GM11168 (cell line): Measurements from ENCODE around the gene PIBF1.
"Not testable (repeated sequence)": the region's sequence is repeated elsewhere in the genome, so short reads cannot be mapped to it uniquely, and the experiment has no call there.

Source experiments
- in situ Hi-C: fragments of 300-500 bp; cut with MboI; formaldehyde crosslinking; loops from one replicate; pipeline ENCODE4 v1.12.0; 2022; ENCODE audit warnings: low sequenced_read_pairs; ENCODE audit not compliant: unreplicated experiment

Gene PIBF1, protein sequence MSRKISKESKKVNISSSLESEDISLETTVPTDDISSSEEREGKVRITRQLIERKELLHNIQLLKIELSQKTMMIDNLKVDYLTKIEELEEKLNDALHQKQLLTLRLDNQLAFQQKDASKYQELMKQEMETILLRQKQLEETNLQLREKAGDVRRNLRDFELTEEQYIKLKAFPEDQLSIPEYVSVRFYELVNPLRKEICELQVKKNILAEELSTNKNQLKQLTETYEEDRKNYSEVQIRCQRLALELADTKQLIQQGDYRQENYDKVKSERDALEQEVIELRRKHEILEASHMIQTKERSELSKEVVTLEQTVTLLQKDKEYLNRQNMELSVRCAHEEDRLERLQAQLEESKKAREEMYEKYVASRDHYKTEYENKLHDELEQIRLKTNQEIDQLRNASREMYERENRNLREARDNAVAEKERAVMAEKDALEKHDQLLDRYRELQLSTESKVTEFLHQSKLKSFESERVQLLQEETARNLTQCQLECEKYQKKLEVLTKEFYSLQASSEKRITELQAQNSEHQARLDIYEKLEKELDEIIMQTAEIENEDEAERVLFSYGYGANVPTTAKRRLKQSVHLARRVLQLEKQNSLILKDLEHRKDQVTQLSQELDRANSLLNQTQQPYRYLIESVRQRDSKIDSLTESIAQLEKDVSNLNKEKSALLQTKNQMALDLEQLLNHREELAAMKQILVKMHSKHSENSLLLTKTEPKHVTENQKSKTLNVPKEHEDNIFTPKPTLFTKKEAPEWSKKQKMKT

DNA sequence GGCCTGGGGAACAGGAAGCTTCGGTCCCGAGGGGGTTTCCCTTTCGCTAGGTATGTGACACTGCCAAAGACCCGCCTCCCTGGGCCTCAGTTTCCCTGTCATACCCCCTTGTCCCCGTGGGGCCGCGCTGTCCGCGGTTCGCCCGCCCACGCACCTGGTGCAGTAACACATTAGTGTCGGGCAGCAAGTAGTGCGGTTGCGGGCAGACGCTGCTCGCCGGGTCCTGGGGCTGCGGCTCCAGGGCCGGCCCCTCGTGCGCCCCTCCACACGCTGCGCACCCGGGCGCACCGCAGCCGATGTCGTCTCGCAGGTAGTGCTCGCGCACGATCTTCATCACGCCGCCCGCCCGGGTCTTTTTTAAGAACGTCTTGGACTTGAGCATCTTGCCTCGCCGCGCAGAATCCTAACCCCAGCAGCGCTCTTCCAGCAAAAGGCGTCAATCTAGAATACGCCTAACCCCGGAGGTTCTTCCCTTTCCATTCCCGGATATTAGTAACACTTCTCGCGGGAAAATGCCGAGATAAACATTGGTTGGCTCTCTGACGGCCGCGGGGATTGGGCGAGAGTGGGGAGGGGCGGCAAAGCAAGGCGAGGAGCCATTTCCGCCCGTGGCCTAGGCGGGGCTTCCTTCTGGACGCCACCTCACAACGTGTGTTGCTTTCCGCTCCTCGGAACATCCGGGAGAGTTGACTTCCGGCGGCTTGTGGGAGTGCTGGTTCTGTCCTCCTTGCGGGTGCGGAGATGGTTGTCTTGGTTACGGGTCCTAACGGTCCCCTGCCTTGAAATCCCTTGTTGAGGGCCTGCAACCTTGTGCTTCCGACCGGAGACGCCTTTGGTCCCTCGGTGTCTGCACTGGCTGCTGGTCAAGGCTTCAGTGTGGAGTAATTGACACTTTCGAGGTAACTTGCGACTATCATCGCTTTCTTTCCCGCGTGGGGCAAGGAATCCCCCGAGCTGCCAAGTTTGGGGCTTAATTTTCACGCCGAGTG, at the start of gene PIBF1, which contains the start of gene DIS3:
Gene PIBF1, plus strand, starts transcription at position 683 of the 989 bp plus-strand sequence. CDS start 1,337 bp downstream, outside the sequence.
Gene DIS3, minus strand, starts transcription at position 450 of the 989 bp plus-strand sequence. Its CDS starts 68 bp downstream, at position 382.
- in situ Hi-C loops, result no loop called here

DNA sequence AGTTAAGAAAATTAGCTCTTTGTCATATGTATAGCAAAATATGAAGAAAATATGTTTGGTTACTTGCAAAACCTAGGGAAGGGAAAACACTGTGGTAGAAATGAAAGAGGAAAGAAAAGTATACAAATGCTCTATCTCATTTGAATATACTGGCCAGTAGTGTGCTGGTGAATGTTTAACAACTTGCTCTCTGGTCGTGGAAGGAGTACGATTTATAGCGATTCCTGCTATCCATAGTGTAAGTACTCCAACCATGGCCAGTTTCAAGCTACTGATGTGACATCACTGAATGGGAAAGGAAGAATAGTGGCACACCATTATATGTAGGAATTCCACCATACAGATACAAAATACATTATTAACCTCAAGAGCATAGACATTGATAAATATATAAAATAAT, 44.9 kb upstream of the PIBF1 start:
- in situ Hi-C loops, result no loop called here

- in situ Hi-C loops, result no loop called here
These were observed 41.9 kb upstream of the PIBF1 start for GRCh38 chr13:72740015-72740414.

DNA sequence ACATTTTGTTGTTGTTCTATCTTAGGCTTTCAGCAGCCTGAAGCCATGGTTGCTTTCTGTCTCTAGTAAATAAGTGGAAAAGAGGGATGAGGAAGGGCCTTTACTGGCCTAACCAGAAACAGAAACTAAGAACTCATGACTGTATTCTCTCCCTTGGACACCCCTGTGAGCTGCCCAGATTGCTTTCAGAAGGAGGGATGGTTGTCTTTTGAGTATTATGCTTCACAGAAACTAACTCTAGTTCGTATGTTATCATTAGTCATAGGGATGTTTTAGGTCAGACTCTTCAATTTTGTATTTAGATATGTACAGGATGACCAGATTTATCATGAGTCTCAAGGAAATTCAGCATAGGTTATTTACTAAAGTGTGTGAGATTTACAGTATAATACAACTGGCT, 36.7 kb upstream of the PIBF1 start:
- in situ Hi-C loops, result no loop called here

- in situ Hi-C loops, result no loop called here
These were observed 30.7 kb upstream of the PIBF1 start for GRCh38 chr13:72751220-72751619.

DNA sequence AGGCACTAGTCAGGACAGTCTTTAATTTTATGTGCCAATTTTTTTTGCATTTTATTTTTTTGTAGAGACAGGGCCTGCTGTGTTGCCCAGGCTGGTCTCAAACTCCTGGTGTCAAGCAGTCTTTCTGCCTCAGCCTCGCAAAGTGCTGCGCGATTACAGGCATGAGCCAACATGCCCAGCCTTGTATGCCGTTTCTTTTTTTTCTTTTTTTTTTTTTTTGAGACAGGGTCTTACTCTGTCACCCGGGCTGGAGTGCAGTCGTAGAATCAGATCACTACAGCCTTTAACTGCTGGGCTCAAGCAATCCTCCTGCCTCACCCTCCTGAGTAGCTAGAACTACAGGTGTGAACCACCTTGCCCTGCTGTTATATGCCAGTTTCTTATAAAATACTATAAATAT, 27.8 kb upstream of the PIBF1 start:
- in situ Hi-C loops, result no loop called here

- in situ Hi-C loops, result no loop called here
These were observed 24.0 kb upstream of the PIBF1 start for GRCh38 chr13:72757792-72758535.

DNA sequence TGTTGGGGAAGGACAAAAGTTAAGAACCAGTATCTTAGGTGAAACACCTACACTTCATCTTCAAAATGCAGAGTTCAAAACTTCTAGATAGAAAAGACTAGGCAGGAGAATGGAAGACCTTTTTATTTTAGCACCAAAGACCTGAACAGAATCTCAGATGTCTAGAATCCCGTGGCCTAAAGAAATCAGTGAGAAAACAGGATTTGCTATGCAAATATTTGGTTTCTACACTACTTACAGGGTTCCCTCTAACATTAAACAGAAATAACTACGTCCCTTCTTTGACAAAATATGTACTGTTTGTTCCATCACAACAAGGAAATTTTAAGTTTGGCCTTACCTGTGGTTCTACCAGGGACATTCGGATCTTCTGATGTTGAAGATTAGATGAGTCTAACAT, 21.7 kb upstream of the PIBF1 start:
- in situ Hi-C loops, result no loop called here

DNA sequence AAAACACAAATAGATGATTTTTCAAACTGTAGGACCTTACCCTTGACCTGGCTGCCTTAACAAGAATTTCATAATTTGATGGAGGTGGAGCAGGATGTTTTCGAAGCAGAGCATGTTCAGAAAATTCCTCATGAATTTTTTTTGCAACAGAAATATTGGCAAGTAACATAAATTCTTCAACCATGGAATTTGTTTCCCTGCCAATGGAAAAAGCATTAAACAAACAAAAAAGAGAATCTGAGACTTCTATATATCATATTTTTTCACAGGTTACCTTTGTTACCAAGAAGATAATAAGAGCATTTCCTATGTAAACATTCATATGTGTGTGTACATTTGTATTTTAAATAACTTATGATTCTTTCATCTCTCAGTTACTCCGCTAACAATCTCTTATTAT, 18.5 kb upstream of the PIBF1 start:
- in situ Hi-C loops, result no loop called here

GRCh38 chr13:72774019-72774418, 7.9 kb upstream of the PIBF1 start:
- in situ Hi-C loops, result no loop called here

DNA sequence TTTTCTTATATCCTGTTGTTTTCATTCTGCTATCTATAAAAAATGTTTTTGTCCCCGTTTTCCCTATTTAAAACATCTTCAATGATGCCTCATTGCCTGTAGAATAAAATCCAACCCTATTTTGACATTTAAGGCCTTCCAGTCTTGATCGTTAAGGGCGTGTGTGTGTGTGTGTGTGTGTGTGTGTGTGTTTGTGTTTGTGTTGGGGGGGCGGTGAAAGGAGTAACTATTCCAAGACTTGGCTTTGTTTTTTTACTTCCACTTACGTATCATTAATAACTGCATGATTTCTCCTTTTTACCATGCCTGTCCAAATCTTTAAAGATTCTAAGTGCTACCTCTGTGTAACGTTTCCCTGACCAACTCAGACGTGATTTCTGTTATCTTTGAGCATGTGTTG, 784 bp downstream of the PIBF1 start:
- in situ Hi-C loops, result no loop called here

- in situ Hi-C loops, result not testable (repeated sequence)
These were observed 2.7 kb downstream of the PIBF1 start for GRCh38 chr13:72784679-72785078.

DNA sequence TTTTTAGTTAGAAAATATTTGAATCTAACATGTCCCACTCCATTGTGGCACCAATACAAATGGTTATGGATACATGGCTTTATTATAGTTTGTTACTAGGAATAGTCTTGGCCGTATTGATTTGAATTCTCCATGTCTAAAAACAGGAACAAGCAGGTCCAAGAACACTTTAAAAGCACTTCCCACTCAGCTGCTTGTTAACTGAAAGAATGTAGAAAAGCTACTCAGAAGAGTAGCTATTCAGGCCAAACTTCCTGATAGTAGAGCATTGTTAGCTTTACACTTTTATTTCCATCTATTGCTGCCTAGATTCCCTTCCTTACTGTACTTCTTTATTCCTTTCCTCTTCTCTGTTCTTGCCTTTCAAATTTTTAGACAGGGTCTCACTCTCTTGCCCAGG, 6.9 kb downstream of the PIBF1 start:
- in situ Hi-C loops, result no loop called here

DNA sequence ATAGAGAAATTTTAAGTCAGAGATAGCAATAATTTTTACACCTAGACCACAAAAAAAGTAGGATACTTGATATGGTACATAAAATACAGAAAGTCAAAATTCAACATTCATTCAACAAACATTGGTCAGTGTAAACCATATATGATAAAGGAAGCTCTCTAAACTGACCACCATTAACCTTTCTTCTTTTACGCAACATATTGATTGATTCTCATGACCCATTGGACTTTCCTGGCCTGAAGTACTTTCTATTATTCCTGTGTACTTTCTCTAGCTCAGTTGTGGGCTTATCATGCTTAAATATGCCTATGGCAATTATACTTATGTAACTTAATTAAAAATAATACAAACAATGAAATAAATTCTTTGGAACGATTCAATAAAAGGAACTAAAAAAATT, 10.7 kb downstream of the PIBF1 start:
- in situ Hi-C loops, result no loop called here

GRCh38 chr13:72798817-72799216, 16.9 kb downstream of the PIBF1 start:
- in situ Hi-C loops, result no loop called here

- in situ Hi-C loops, result loop anchor here (25.0 kb wide), 1 partner anchor 908 kb away; no protein-coding TSS in a partner anchor
These were observed 22.4 kb downstream of the PIBF1 start for GRCh38 chr13:72804301-72804700.

GRCh38 chr13:72805676-72806346, 23.9 kb downstream of the PIBF1 start:
- in situ Hi-C loops, result loop anchor here (25.0 kb wide), 1 partner anchor 906 kb away; no protein-coding TSS in a partner anchor

GRCh38 chr13:72806514-72806913, 24.6 kb downstream of the PIBF1 start:
- in situ Hi-C loops, result loop anchor here (25.0 kb wide), 1 partner anchor 906 kb away; no protein-coding TSS in a partner anchor
